HG03439 (cell line): Measurements from ENCODE around the gene TTC21B.
"Not testable (repeated sequence)": the region's sequence is repeated elsewhere in the genome, so short reads cannot be mapped to it uniquely, and the experiment has no call there.

Experiments used
- ATAC-seq: cut with Tn5 transposase; IDR thresholded peaks from one replicate; pipeline ENCODE4 v1.9.1; 2021; ENCODE audit warnings: mild to moderate bottlenecking, moderate library complexity; ENCODE audit not compliant: unreplicated experiment

Gene TTC21B

DNA sequence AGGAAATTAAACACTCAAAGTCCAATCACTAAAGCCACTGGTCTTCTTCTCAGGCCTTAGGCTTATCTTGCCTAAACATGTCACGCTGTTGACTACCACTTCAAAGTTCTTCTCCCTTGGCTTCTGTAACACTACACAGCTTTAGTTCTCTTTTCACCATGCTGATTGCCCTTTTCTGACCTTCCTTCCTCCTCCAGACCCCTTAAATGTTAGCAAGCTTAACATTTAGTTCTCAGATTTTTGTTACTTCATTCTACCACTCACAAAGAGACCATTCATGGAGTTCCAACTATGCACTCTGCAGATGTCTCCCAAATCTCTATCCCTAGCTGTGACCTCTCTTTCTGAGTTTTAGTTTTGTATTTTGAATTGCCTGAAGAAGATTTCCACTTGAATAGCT, 64.4 kb downstream of the TTC21B start:
- no peak for ATAC-seq

DNA sequence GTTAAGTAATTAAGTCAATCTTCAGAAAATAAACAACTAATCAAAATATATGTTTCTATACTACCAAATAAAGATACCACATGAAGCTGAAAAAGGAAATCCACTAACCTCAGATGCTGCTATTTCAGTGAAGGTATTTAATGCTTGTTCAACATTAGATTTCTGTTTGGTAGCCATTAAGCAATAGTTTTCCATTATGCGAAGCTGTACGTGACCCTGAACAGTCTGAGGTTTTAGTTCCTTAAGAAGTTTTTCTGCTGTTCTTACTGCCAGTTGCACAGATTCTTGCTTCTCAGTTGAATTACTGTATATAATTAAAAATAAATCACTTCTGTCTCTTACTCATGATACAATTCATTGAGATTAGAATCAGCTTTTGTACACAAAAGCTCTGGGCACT, 65.4 kb downstream of the TTC21B start:
- no peak for ATAC-seq

DNA sequence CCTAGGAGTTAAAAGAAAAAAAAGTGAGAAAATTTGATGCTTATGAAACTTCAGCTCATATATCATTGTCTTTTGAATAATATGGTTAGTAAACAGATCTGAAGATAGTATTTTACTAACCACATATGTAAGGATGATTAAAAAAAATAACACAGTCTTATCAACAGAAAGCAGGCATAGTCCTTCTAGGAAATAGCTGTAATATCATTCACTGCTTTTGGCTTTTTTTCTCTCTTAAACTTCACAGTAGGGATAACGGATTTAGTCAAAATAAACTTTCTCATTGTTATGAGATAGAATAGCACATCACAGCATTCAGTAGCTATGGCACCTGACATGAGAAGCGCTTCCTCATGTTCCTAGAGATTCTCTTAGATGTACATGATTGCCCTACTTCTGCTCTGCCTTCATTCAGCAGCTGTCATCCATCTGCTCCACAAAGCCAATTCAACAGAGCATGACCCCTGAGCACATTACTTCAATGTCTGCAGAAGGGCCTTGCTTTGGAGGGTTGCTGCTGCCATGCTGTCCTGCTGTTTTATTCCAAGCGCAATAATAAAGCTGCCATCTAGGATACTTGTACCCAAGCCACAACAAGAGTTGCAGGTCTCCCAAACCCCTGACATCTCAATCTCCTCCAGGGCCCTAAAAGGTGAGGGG, 67.0 kb downstream of the TTC21B start:
- ATAC-seq: no peak

DNA sequence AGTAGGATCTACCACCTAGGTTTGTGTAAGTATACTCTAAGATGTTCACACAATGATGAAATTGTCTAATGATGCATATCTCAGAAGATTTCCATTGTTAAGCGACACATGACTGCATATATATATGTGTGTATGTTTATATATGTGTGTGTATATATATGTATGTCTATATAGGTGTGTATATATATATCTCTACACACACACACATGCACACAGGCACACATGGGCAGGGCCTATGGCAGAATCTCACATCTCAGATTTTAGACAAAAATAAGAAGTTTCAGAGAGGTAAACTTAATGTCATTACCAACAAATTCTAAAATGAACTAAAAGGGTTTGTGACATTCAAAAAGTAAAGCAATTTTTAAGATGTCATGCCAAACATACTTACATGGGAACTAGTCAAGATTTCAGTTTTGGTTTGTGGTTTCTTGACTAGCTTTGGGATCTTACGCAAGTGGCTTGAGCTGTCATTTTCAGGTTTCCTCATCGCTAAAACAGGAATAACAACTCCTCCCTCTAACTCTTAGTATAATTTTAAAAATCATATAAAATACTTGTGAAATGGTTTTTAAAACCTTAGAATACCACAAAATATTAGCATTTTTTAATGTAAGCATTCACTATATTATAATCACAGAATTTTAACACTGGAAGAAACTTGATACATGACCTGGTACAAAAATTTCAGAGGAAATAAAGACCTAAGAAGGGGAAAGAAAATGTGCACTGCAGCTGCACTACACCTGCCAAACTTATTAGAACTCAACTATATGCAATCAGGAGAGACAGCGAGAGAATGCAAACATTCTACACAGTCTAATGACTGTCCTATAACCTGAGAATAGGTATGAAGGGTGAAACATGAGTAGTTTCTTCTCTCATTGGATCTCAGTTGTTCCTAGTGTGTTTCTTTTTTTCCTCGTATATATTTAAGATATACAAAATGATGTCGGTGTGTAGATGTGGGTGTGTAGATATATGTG, 75.7 kb downstream of the TTC21B start:
- peak; percentile 58 for ATAC-seq

DNA sequence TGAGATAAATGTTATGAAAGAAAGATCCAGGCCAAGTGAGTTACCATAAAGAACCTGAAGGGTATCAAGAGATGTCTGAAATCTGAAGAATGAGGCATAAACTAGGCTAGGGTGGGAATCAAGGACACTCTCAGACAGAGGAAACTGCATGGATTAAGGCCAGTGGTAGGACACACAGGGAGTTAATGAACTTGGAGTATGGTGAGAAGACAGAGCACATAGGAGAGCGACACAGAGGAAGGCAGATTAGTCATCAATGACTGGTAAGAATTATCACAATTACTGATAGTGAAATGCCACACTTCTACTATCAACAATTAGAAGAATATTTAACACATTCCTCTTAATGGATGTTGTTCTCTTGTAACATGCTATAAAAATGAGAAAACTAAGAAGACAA, 76.9 kb downstream of the TTC21B start:
- ATAC-seq: no peak

DNA sequence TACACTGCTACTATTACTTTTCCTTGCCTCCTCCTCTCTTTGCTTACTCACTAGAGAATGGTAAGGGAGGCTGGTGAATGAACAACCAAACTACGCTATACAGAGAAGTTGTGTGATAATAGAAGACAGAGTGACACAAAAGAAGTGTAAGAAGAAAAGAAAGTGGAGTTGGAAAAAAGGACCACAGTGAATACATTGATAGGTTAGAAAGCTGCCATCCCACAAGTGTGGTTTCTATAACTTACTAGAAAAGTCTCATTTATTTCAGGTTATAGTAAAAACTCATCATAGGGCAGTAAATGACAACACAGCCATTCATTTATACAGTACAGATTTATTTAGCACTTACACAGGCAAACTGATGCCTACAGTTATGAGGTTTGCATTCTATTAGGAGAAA, 77.3 kb downstream of the TTC21B start:
- ATAC-seq: no peak

DNA sequence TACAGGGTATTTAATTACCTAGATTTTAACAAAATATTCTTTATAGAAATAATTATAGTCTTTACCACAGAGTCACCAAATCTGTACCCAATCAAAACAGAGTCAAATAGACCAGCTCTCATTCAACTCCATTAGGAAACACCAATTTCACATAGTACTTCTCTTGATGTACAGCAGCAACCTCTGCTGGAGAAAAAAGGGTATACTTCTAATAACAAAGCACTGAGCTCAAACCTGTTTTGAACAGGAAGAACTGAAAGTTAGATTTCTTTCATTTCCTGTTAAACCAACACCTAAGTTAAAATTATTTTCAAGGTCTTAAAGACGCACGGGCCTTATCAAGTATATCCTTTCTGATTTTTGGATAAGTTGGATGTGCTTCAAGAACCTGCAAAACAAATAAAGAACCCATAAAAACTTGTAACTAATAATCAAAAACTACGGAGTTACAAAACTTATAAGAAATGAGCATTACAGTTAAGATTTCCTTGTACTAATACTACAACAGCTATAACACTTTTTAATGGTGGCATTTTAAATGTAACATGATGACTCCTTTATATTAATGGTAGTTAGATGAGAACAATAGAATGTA, 79.0 kb downstream of the TTC21B start:
- ATAC-seq: peak; percentile 90

DNA sequence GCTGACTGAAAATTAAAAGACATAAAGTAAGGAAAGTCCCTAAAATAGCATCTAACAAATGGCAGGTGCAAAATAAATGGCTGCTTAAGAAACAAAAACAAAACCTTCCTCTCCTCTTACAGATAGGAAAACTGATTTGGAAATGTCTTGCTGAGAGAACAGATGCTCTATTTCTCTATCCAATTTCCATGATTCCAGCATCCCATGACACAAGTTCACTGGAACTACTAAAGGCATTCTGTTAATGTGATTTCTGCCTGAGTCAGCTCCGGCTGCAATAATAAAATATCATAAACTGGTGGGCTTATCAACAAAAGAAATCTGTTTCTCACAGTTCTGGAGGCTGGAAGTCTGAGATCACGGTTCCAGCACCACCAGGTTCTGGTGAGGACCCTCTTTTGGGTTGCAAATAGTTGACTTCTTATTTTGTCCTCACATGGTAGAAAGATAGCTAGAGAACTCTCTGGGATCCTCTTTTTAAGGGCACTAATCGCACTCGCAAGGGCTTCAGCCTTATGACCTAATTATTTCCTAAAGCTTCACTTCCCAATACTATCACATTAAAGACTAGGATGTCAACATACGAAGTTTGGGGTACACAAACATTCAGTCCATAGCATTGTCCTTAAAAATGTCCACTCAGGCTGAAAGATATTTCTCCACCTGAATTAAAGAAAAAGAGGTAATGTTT, 81.3 kb downstream of the TTC21B start:
- ATAC-seq: no peak

DNA sequence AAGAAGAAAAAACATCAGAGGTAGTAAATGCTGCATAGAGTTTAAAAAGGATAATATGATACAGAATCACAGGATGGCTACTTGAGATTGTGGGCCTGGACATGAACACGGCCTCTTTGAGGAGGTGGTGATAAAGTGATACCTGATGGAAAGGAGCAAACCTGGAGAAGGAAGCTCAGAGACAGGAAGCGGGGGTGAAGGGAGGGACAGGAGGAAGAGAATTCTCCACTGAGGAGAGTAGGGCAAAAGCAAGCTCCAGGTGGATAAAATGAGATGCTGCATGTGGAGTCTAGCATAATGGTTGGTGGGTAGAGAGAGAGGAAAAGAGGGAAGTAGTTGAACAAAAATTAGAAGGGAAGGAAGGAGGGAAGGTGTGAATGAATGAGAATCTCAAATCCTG, 82.6 kb downstream of the TTC21B start:
- no peak for ATAC-seq

DNA sequence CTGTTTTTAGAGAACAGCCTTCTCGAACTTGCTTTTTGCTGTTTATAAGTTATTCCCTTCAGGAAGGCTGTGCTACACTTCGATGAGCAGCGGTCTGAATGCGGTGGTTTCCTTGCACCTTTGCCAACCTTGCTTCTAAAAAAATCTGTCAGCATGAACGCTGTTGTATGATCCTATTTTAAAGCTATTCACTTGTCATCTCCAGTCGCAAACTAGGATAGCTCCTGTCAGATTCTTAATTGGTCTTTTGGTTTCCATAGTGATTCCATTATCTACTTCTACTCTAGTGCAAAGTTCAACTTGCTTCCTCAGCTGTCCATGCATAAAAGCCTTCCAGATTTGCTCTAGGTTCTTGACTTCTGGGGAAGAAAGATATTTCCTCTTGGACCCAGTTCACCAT, 83.2 kb downstream of the TTC21B start:
- no peak for ATAC-seq

DNA sequence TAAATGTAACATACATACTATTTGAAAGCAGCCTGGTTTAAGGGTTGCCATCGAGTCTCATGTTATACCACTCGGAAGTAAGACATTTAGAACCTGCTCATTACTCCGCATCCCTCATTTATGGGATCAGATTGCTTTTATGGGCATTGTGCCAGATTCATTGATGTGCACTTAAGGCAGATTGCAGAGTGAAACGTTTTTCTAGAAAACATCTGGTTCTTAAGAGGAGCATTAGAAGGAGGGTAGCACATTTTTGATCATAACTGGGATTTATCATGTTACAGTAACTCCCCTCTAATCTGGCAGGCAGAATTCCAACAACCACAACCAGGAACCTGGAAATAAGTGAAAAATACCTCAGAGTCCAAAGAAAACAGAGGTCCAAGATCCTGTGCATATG, 85.4 kb downstream of the TTC21B start:
- ATAC-seq: no peak

DNA sequence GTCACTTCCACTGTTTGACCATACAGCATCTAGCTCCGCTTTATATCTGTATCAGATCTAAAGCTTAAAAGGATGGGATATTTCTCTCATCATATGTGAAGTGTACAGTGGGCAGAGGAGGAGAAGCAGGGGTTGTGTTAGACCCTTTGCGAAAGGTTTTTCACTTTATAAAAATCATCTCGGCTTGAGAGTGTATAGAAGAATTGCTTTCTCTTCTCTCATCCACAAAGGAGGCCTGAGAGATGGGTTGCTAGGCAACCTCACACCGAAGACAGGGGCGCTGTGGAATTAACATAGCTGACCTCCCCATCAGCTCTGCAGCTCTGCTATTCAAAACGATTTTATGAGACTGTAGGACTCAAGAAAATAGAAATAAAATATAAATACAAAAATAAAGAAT, 89.3 kb downstream of the TTC21B start:
- no peak for ATAC-seq

DNA sequence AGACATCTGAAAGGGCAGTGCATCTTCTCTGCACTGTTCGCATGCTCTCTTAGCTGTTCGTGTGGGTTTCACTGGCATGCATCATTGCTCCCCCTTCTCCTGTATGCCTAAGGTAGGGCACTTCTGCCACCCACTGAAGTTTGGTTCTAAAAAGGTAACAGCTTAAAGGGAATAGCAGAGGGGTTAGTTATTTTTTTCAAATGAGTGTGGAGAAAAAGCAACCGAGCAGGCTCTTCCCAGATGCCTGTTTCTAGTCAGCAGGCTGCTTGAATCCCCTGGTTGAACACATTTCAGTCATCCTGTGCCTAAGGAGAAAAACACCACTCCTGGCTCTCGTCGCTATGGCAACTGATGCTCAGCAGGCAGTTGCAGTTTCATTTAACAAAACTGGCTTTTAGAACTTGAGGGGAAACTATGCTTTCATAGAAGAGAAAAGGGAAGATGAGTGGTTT, 89.7 kb downstream of the TTC21B start:
- no peak for ATAC-seq

DNA sequence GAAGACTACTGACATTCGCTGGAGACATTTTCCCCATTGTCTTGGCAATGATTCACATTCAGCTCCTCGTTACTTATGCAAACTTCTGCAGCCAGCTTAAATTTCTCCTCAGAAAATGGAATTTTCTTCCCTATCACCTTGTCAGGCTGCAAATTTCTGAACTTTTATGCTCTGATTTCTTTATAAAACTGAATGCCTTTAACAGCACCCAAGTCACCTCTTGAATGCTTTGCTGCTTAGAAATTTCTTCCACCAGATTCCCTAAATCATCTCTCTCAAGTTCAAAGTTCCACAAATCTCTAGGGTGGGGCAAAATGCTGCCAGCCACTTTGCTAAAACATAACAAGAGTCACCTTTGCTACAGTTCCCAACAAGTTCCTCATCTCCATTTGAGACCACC, 92.5 kb downstream of the TTC21B start:
- ATAC-seq: not testable (repeated sequence)

DNA sequence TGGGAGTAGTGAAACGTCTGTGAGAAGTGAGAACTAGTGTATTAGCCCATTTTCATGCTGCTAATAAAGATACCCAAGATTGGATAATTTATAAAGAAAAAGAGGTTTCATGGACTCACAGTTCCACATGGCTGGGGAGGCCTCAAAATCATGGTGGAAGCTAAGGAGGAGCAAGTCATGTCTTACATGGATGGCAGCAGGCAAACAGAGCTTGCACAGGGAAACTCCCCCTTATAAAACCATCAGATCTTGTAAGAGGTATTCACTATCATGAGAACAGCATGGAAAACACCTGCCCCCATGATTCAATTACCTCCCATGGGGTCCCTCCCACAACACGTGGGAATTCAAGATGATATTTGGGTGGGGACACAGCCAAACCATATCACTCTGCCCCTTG, 93.9 kb downstream of the TTC21B start:
- not testable (repeated sequence) for ATAC-seq

DNA sequence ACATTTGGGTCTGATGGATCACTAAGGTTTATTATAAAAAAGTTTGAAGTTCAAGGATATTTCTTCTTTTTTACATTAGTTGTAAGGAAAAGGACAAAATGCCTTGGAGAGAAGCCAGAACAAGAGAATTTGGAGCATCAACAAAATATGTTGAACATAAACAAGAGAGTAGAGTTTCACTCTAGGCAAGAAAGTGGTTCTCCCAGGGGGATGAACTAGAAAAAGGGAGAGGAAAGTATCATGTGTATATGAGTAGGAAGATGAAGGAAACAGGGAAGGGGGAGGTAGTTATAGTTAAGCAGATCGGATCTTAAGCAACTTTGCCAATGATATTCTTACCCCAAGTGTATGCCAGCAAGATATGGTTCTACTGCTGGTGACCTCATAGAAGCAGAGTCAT, 95.7 kb downstream of the TTC21B start:
- ATAC-seq: no peak

DNA sequence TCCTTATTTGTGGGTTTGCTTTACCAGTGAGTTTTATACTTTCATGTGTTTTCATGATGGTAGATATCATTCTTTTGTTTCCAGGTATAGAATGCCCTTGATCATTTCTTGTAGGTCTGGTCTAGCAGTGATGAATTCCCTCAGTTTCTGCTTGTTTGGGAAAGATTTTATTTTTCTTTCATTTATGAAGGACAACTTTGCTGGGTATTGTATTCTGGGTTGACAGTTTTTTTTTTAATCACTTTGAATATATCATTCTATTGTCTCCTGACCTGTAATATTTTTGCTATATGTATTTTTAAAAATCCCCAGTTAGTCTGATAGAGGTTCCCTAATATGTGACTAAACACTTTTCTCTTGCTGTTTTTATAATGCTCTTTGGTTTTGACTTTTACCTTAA, 101.2 kb downstream of the TTC21B start:
- ATAC-seq: no peak

DNA sequence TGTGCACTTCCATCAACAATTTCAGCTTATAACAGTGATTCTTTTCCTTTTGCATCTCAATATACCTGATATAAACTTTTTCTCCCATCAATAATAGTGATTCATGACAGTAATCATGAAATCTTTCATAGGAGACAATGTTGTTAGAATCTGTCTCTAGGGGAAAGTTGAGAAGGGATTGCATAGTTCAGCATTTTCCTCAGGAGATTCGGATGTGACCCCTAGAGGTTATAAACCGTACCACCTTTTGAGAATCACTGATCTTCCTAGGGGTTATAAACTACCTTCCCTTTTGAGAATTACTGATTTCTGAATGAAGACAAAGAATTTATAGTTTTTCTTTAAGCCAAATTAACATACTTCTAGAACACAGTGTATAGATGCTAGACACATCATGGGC, 106.6 kb downstream of the TTC21B start:
- ATAC-seq: no peak

DNA sequence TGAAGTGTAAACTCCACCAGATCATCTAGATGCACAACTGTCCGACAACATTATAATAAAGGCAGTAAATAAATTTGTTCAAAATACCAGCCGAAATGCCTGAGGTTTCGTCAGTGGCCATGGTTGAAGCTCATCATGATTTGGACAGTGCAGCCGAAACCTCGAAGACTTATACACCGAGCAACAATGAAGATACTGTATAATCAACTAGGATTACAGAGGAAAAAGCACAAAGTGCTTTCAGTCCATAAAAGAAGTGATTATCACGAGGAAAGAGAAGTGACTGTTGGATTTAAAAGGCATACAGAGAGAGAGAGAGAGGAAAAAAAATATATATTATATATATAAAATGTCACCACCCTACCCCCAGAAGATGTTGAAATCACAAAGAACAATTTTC, 107.5 kb downstream of the TTC21B start:
- no peak for ATAC-seq

DNA sequence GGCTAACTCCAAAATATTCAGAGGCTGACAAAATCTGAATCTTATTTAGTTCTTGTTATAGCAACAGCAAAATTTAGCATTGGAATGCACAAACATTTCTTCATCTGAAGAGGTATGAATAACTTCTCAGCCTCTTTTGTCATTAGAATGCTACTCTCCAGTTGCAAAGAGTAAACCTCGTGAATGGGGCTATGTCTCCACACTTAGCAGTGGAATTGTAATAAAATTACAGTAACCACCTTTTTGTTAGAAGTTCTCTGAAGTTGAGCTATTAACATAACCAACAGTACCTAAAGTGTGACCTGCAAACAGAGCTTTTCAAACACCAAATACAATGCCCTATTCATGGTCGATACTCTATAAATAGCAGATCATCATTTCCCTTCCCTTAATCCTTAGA, 109.4 kb downstream of the TTC21B start:
- no peak for ATAC-seq

DNA sequence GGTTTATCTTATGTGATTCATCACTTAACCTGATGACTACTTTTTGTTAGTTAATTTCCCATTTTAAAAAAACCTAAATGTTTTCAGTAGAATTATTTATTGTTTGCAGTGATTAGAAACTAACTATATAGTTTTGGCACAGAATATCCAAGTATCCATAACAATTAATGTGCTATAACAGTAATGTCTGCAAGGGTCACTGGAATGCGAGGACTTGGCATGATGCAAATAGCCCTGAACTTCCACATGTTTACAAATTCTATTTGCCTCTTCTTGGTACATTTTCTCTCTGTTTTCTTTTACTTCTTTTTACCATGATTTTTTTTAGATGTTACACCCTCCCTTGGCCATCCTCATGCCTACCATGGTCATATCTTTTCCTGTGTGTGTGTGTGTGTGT, 110.2 kb downstream of the TTC21B start:
- ATAC-seq: no peak
